HG02763 (cell line): Measurements from ENCODE around the gene DDR2.

Source experiments
- ATAC-seq: cut with Tn5 transposase; IDR thresholded peaks from one replicate; pipeline ENCODE4 v1.9.1; 2021; ENCODE audit warnings: mild to moderate bottlenecking, moderate library complexity; ENCODE audit not compliant: unreplicated experiment

DDR2 gene

GRCh38 chr1:162822391-162823200 lies 190.3 kb downstream of the DDR2 start:
- ATAC-seq: no peak

- ATAC-seq: no peak
Observed at GRCh38 chr1:162823231-162823630, 191.0 kb downstream of the DDR2 start.

GRCh38 chr1:162823771-162824525 lies 191.7 kb downstream of the DDR2 start:
- no peak for ATAC-seq

GRCh38 chr1:162829268-162829667 lies 197.0 kb downstream of the DDR2 start:
- no peak for ATAC-seq

- ATAC-seq: no peak
Observed at GRCh38 chr1:162832470-162832869, 200.2 kb downstream of the DDR2 start.

GRCh38 chr1:162835157-162835899 lies 203.1 kb downstream of the DDR2 start:
- ATAC-seq: peak; percentile 82
